Endodermal cell (in vitro differentiated cells): Measurements from ENCODE around the gene SLC25A44. TPM values are rescaled to one million over a fixed set of nuclear protein-coding genes. Genes with fewer than 3 reads are reported as not detected.

Experiments
- DNase-seq: peaks from one replicate; pipeline ENCODE4 v3.0.0-alpha.2; 2017
- H3K27ac ChIP-seq: 2 replicates; pipeline ENCODE4 v1.5.1; 2013; ENCODE audit warnings: mild to moderate bottlenecking, low read depth, low read length, moderate library complexity
- H3K27me3 ChIP-seq: 2 replicates; pipeline ENCODE4 v1.6.1; 2013; ENCODE audit warnings: mild to moderate bottlenecking, low read length, moderate library complexity; ENCODE audit not compliant: insufficient read depth, control insufficient read depth, poor library complexity, severe bottlenecking
- H3K36me3 ChIP-seq: 2 replicates; pipeline ENCODE4 v1.7.0; 2013; ENCODE audit warnings: mild to moderate bottlenecking, low read length, moderate library complexity; ENCODE audit not compliant: control insufficient read depth, insufficient read depth
- H3K4me1 ChIP-seq: one replicate; pipeline ENCODE4 v1.7.0; 2013; ENCODE audit warnings: low read length; ENCODE audit not compliant: control insufficient read depth, insufficient read depth
- H3K4me3 ChIP-seq: 2 replicates; pipeline ENCODE4 v1.5.1; 2013; ENCODE audit warnings: mild to moderate bottlenecking, low read length, moderate library complexity
- H3K9ac ChIP-seq: 2 replicates; pipeline ENCODE4 v1.6.1; 2013; ENCODE audit warnings: mild to moderate bottlenecking, low read length, moderate library complexity; ENCODE audit not compliant: poor library complexity, severe bottlenecking; ENCODE audit errors: extremely low read depth
- H3K9me3 ChIP-seq: 2 replicates; pipeline ENCODE4 v1.6.1; 2013; ENCODE audit warnings: mild to moderate bottlenecking, low read length, moderate library complexity; ENCODE audit not compliant: control insufficient read depth
- H3K27ac Mint-ChIP-seq: 2 replicates; pipeline ENCODE4 v1.8.0; 2020; ENCODE audit warnings: mixed read lengths
- H3K27me3 Mint-ChIP-seq: 2 replicates; pipeline ENCODE4 v1.8.0; 2021; ENCODE audit warnings: mild to moderate bottlenecking, mixed read lengths; ENCODE audit not compliant: insufficient read depth
- H3K36me3 Mint-ChIP-seq: 2 replicates; pipeline ENCODE4 v1.8.0; 2020; ENCODE audit warnings: low read depth, mixed read lengths
- H3K4me1 Mint-ChIP-seq: 2 replicates; pipeline ENCODE4 v1.8.0; 2020; ENCODE audit warnings: mixed read lengths
- H3K4me3 Mint-ChIP-seq: 2 replicates; pipeline ENCODE4 v1.8.0; 2020; ENCODE audit warnings: mild to moderate bottlenecking, moderate library complexity, mixed read lengths
- H3K9me3 Mint-ChIP-seq: 2 replicates; pipeline ENCODE4 v1.8.0; 2020; ENCODE audit warnings: mild to moderate bottlenecking, mixed read lengths
- WGBS, 2 experiments: methylation state at CpG; one replicate each; pipeline versions ENCODE4 v1.1.5 to v1.1.7; 2013; ENCODE audit warnings: missing lambda C conversion rate in 2 of 2, mixed read lengths in 1 of 2; ENCODE audit not compliant: insufficient coverage in 1 of 2, insufficient read length in 1 of 2; 5-methylcytosine and 5-hydroxymethylcytosine counted together
- total RNA-seq, 2 donors: library from RNA; stranded (reverse); fragmentation: NEBNext Ultra II Directional in 1 of 2; extraction: Animal tissue kit (Norgen Biotek cat#: 25700) in 1 of 2; gene quantifications; 2 replicates in 1 of 2; 3 replicates in 1 of 2; pipeline ENCODE4 v1.2.1, GENCODE V29; 2021
- TF ChIP-seq, protein P1 (sequence below): fragments of 200-600 bp; sonication (generic); conservative IDR thresholded peaks from 2 replicates; pipeline ENCODE4 v1.5.0; 2021; ENCODE audit warnings: antibody characterized with exemption, mild to moderate bottlenecking

The SLC25A44 gene
- total RNA-seq, 2 donors from 2014 or later, result 20.9 to 22.7 TPM

DNA sequence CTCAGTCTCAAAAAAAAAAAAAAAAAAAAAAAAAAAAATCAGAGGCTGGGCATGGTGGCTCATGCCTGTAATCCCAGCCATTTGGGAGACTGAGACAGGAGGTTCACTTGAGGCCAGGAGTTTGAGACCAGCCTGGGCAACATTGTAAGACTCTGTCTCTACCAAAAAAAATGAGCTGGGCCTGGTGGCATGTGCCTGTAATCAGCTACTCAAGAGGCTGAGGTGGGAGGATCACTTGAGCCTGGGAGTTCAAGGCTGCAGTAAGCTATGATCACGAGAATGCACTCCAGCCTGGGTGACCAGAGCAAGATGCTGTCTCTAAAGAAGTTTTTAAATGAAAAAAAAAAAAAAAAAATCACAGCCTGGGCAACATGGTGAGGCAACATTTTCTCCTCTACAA is 30.2 kb upstream of the SLC25A44 start:
- 94% methylated on average over 1 of the region's 1 CpG; no CpG with 5 or more reads in 1 of the 2 experiments for WGBS, 2 experiments

DNA sequence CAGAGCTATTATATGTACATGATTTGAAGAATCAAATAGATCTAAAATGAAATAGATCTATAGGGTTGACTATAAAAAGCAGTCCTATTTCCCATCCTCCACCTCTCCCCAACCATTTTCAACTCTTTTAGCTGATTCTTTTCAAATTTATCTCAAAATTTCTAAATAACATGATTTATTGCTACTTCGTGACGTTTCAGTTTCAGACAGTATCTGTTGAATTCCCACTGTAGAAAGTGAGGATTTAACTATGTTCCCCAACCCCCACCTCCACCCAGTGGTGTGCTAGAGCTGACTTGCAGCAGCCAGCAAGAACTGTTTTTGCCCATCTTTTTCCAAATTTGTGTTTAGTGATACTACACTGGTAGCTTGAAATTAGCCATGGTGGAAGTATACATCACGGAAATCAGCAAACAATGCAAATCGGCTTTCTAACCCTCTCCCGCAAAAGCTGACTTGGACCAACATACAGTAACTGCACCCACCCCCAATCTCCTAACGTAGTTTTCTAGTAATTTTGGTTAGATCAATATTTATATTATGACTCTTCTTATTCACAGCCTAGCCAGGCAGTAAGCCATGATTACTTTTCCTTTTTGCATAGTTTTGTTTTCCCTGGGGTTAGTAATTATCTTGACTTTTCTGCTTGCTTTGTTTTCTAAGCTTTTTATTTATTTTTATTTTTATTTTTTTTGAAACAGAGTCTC is 29.6 kb upstream of the SLC25A44 start:
- Histone ChIP-seq H3K4me3 (no peak overlapping the region), H3K27me3 (no peaks in the 10 kb centered on the region), H3K27ac (no peak overlapping the region), H3K36me3 (no peaks in the 10 kb centered on the region), H3K9ac (no peak overlapping the region), H3K4me1 (no peaks in the 10 kb centered on the region), H3K9me3 (no peaks in the 10 kb centered on the region)
- Mint-ChIP-seq H3K9me3 (peaks cover 7% of the 10 kb centered on the region), H3K4me1 (peaks cover 15% of the 10 kb centered on the region), H3K4me3 (no peak overlapping the region), H3K27ac (no peak overlapping the region), H3K36me3 (peaks cover 18% of the 10 kb centered on the region), H3K27me3 (no peaks in the 10 kb centered on the region)
- TF ChIP-seq, protein P1, sequence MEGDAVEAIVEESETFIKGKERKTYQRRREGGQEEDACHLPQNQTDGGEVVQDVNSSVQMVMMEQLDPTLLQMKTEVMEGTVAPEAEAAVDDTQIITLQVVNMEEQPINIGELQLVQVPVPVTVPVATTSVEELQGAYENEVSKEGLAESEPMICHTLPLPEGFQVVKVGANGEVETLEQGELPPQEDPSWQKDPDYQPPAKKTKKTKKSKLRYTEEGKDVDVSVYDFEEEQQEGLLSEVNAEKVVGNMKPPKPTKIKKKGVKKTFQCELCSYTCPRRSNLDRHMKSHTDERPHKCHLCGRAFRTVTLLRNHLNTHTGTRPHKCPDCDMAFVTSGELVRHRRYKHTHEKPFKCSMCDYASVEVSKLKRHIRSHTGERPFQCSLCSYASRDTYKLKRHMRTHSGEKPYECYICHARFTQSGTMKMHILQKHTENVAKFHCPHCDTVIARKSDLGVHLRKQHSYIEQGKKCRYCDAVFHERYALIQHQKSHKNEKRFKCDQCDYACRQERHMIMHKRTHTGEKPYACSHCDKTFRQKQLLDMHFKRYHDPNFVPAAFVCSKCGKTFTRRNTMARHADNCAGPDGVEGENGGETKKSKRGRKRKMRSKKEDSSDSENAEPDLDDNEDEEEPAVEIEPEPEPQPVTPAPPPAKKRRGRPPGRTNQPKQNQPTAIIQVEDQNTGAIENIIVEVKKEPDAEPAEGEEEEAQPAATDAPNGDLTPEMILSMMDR, result no peak
- no peak for DNase-seq
- WGBS, 2 experiments, result 95 to 100% methylated on average over 2 to 6 of the region's 6 CpGs

More for the DNA sequence above, 30.2 kb upstream of the SLC25A44 start:
- peaks cover 7% of the 10 kb centered on the region for H3K9me3 Mint-ChIP-seq
- no peak overlapping the region for H3K9ac ChIP-seq
- DNase-seq, result no peak
- no peaks in the 10 kb centered on the region for H3K27me3 Mint-ChIP-seq
- no peaks in the 10 kb centered on the region for H3K4me1 ChIP-seq
- peaks cover 16% of the 10 kb centered on the region for H3K36me3 Mint-ChIP-seq
- H3K4me3 ChIP-seq, result no peak overlapping the region
- H3K27ac Mint-ChIP-seq, result no peak overlapping the region
- TF ChIP-seq, protein P1, result no peak
- H3K9me3 ChIP-seq, result no peaks in the 10 kb centered on the region
- peaks cover 15% of the 10 kb centered on the region for H3K4me1 Mint-ChIP-seq
- no peak overlapping the region for H3K27ac ChIP-seq
- no peaks in the 10 kb centered on the region for H3K36me3 ChIP-seq
- no peaks in the 10 kb centered on the region for H3K27me3 ChIP-seq
- no peak overlapping the region for H3K4me3 Mint-ChIP-seq

DNA sequence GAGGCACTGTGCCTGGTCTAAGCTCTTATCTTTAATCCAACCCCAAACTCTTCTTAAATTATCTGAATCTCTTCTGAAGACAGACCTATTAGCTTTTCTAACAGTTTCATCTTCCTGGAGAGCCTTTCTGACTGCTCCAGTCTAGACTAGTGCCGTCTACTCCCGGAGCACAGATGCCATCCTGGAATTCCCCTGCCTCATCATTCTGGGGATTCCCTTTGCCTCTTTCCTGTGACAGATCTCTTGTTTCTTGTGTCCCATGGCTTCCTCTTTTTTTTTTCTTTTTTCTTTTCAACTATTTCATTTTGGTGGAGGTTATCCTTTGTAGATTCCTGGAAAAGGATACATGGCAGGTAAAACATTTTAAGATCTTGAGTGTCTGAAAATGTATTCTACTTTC is 28.8 kb upstream of the SLC25A44 start:
- peaks cover 7% of the 10 kb centered on the region for H3K9me3 Mint-ChIP-seq
- Histone ChIP-seq H3K9me3 (no peaks in the 10 kb centered on the region), H3K9ac (no peak overlapping the region), H3K27me3 (no peaks in the 10 kb centered on the region), H3K4me3 (no peak overlapping the region), H3K27ac (no peak overlapping the region), H3K36me3 (no peaks in the 10 kb centered on the region), H3K4me1 (no peaks in the 10 kb centered on the region)
- no peak overlapping the region for H3K4me3 Mint-ChIP-seq
- H3K27me3 Mint-ChIP-seq, result no peaks in the 10 kb centered on the region
- TF ChIP-seq, protein P1, result no peak
- no peak for DNase-seq
- peaks cover 18% of the 10 kb centered on the region for H3K36me3 Mint-ChIP-seq
- WGBS, 2 experiments, result 99 to 100% methylated on average over 2 of the region's 2 CpGs
- peaks cover 15% of the 10 kb centered on the region for H3K4me1 Mint-ChIP-seq
- no peak overlapping the region for H3K27ac Mint-ChIP-seq
